ENCODE data around the gene ARL6.

The ARL6 gene, protein sequence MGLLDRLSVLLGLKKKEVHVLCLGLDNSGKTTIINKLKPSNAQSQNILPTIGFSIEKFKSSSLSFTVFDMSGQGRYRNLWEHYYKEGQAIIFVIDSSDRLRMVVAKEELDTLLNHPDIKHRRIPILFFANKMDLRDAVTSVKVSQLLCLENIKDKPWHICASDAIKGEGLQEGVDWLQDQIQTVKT

GRCh38 chr3:97764407-97765238 lies at the start of gene ARL6:
Gene ARL6 (plus strand): TSS chr3:97764758. CDS start chr3:97768108, 3,350 bp downstream.
- peak; percentile 98 for DNase-seq

- peak; percentile 84 for DNase-seq
These were observed 45.3 kb upstream of the ARL6 start for GRCh38 chr3:97719156-97719821.

DNA sequence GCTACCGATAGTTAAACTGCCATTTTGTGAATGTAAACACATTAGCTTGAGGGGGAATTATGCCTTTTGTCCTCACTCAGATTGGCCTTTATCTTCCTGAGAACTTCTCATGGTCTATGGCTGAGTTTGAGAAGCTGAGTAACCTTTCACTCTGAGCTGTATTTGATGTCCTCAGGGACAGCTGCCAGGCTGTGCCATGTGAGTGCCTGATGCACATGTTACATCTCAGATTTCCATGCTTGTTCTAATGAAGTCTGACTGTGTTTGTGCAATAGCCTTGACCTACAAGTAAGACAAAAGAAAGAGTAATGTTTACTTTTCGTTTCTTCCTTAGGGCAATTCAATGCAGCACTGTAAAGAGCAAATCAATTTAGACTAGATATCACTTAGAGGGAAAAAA lies 44.1 kb upstream of the ARL6 start:
- no peak for DNase-seq

DNA sequence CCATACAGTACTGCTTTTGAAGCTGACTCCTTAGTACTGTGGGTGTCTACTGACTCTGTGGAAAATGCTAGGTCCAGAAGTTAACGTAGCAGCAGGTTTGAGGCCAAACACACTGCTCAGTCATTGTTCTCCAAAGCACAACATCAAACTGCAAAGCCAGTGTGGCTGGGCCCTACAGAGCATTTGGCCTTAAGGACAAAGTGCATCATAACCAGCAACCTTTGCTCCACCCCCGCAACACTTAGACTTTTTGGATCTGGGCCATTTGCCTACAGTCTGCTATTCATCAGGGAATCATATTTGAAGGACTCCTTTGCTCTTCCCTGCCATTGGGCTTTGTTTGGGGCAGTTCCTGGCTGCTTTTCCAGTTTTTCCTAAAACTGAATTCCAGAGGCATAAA lies 43.1 kb upstream of the ARL6 start:
- DNase-seq: no peak

DNA sequence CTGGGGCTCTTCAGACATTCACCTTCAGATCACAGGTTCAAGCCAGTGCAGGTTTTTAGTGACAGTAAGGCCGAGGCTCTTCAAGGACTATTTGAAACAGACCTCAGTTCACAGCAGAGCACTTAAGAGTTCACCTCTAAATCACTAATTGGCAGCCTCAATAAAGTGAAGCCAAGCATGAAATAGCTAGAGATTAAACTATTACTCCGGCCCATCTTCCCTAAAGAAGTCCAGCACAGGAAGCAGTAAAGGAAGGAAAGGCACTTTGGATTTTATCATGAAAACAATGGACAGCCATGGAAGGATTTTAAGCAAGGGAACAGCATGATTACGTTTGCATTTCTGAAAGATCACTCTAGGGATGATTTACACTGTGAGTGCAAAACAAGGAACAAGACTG lies 27.6 kb upstream of the ARL6 start:
- DNase-seq: no peak

DNA sequence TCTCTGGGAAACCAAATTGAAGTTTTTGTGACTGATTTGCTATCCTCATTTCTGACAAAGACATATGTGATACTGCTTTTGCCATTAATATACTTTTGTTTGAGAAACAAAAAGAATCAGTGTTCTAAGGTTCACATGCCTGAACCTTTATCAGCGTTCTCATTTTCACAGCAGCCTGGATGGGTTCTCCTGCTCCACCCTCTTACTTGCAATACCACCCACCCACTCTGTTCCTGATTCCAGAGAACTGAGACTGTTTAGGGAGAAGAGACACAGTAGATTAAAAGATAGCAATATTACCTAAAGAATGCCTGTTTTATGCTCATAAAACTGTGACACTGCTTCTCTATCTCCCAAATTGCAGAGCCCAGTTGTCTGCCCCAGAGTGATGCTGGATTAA lies 25.8 kb upstream of the ARL6 start:
- DNase-seq: no peak

GRCh38 chr3:97742036-97742435 lies 22.5 kb upstream of the ARL6 start:
- no peak for DNase-seq

DNA sequence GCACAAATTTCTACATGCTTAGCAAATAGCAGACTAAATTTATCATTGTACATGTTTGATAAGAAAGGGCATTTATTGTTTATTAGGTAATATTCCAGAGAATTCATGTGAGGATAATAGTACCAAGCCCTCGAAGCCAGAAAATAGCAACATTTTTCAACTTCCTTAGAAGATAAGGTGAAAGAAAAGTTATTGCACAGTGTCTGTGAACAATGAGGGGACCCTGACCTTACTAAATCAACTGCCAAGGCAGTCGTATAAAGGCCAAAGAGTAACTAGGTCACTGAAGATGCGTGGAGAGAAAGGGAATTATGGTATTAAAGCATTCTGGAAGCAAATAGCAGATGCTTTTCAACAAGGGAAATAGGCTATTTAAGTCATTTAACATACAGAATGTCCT lies 20.3 kb upstream of the ARL6 start:
- DNase-seq: no peak

GRCh38 chr3:97763586-97764406 lies 762 bp upstream of the ARL6 start:
- no peak for DNase-seq

- no peak for DNase-seq
These were observed 778 bp downstream of the ARL6 start for GRCh38 chr3:97765336-97765735.

DNA sequence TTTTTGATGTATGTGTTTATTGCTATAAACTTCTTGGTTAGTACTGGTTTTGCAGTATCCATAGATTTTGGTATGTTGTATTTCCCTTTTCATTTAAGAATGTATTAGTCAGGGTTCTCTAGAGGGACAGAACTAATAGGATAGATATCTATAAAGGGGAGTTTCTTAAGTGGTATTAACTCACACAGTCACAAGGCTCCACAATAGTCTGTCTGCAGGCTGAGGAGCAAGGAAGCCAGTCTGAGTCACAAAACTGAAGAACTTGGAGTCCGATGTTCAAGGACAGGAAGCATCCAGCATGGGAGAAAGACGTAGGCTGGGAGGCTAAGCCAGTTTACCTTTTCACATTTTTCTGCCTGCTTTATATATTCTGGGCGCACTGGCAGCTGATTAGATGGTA lies 8.4 kb downstream of the ARL6 start:
- DNase-seq: no peak

- DNase-seq: no peak
These were observed 13.6 kb downstream of the ARL6 start for GRCh38 chr3:97778152-97778551.

DNA sequence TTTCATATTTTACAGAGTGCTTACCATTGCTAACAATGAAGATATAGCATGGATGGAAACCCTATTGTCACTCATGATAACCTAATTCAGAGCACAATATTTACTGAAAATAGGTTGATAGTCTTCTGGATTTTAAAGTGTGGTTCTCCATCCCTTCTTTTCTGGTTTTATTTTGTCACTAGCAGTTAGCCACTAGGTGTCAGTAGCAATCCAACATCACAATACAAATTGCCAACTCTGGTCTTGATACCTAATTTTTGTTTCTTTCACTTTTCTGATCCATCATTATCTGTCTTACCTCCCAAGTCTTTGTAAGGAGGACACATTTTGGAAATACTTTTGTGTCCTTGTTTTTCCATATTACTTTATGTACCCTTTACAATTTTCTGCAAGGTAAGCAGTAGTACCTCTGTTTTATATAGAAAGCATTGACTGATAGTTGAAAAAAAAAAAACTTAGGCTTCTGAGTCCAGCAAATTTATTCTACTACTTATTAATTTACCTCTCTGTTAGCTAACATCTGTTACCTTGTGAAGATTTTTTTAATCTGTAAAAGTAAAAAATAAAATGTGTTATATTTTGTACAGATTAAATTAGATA lies 29.0 kb downstream of the ARL6 start:
- peak; percentile 47 for DNase-seq

DNA sequence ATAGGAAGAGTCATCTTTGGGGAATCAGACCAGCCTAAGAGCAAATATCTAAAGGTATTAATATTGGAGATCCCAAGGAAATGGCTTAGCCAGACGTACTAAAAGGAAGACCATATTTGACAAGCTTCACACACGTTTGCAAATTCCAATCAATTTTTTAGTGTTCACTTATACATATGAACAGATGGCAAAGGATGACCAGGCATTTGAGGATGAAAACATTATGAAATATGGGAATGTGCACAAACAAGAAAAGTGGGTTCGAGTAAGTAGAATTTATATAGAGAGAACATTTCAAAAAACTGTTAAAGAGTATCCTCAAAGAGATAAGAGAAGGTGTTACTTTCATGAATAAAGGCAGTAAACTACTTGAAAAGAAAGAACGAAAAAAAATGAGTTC lies 31.4 kb downstream of the ARL6 start:
- no peak for DNase-seq

GRCh38 chr3:97804471-97804870 lies 39.9 kb downstream of the ARL6 start:
- no peak for DNase-seq

- DNase-seq: no peak
These were observed 46.3 kb downstream of the ARL6 start for GRCh38 chr3:97810779-97811390.

DNA sequence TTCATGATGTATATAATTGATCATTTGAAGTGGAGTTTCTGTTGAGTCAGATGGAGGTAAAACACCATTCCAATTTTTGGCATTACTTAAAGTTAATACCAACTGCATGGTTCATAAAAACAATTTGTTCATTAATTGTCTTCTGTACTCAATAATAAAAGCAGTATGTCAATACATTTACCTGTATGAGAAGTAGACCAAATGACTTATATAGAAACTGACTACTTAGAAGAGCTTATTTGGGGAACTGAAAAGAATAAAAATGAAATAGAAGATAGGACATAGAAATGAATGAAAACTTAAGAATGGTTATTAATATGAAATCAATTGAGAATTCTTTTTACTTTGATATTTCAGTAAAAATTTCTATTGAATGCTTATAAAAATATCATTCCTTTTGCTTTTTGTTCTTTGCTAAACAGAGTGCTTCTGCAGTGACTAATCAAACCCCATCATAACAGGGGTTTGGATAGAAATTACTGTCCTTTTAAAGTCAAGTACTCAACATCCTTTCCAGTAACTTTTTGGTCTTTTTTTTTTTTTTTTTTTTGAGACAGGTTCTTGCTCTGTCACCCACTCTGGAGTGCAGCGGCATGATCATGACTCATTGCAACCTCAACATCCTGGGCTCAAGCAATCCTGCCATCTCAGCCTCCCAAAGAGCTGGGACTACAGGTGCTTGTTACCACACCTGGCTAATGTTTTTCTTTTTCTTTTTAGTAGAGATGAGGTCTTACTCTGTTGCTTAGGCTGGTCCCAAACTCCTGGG lies 50.8 kb downstream of the ARL6 start:
- no peak for DNase-seq

DNA sequence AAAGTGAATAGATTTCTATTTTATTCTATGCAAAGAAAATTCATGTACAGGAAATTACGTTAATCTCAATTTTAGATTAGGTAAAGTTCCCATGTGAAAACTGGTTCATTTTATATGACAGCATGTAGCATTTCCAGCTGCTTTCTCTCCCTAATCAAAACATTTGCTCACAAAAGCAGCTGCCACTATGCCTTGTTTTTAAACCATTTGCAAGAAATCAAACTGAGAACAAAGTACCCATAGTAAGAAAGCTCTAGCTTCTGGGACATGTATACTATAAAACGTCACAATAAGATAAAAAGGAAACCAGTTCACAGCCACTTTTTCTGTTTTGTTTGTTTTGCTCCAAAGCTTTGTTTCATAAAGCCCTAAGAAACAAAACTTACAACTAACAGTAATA lies 52.3 kb downstream of the ARL6 start:
- no peak for DNase-seq

DNA sequence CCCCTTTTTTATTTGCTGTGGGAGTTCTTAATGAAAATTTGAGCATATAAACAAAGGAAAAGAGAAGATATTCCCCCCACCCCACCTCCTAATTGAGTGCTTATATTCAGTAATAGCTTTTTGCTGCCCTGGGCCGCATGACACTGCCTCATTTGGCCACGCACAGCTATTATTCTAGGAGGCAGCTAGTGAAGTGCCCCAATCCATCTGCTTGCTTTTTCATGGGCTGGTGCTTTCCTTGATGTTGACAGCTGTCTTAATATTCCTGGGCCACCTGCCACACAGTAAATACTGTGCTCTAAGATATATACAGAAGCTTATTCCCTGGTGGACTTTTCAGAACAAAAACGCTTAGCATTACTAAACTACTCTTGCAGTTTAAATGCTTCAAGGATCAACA lies 53.4 kb downstream of the ARL6 start:
- peak; percentile 65 for DNase-seq

- DNase-seq: no peak
These were observed 56.2 kb downstream of the ARL6 start for GRCh38 chr3:97820780-97821179.

- peak; percentile 67 for DNase-seq
These were observed 56.8 kb downstream of the ARL6 start for GRCh38 chr3:97821287-97821773.
